Kidney (tissue), 14 donors: ENCODE measurements around the gene THOC3. TPM values are rescaled to one million over a fixed set of nuclear protein-coding genes. Genes with fewer than 3 reads are reported as not detected.
"Not testable (repeated sequence)": the region's sequence is repeated elsewhere in the genome, so short reads cannot be mapped to it uniquely, and the experiment has no call there.

Source experiments
- DNase-seq, 5 donors: peaks; one replicate each; pipeline ENCODE4 v3.0.0-alpha.2; 2013 to 2020
- FAIRE-seq: peaks from 2 replicates; lab custom pipeline; 2012; peaks lifted over from hg19 to GRCh38; lab: Jason Lieb, UNC
- H3K27ac ChIP-seq, 2 donors: one replicate each; pipeline ENCODE4 v1.7.0; 2013; ENCODE audit warnings: low read depth in 2 of 2, low read length in 2 of 2, inconsistent platforms in 1 of 2
- H3K27me3 ChIP-seq: one replicate; pipeline ENCODE4 v1.7.1; 2013; ENCODE audit warnings: low read length, inconsistent platforms; ENCODE audit not compliant: control insufficient read depth, insufficient read depth
- H3K36me3 ChIP-seq, 3 donors: one replicate each; pipeline versions ENCODE4 v1.7.0 to v1.7.1; 2013; ENCODE audit warnings: low read length in 3 of 3, control low read depth in 1 of 3, inconsistent platforms in 1 of 3; ENCODE audit not compliant: insufficient read depth in 3 of 3, control insufficient read depth in 2 of 3
- H3K4me1 ChIP-seq, 3 donors: one replicate each; pipeline versions ENCODE4 v1.7.0 to v1.7.1; 2013; ENCODE audit warnings: low read length in 3 of 3, inconsistent platforms in 1 of 3, low read depth in 1 of 3; ENCODE audit not compliant: control insufficient read depth in 2 of 3, insufficient read depth in 2 of 3
- H3K4me3 ChIP-seq, 3 donors: one replicate each; pipeline versions ENCODE4 v1.7.0 to v1.8.1; 2013; ENCODE audit warnings: low read length in 3 of 3, control low read depth in 1 of 3, inconsistent platforms in 1 of 3
- H3K9ac ChIP-seq, 3 donors: one replicate each; pipeline versions ENCODE4 v1.7.0 to v1.7.1; 2013; ENCODE audit warnings: low read length in 3 of 3, control low read depth in 1 of 3, inconsistent platforms in 1 of 3
- H3K9me3 ChIP-seq, 3 donors: one replicate each; pipeline versions ENCODE4 v1.7.0 to v1.7.1; 2013; ENCODE audit warnings: low read length in 3 of 3, control low read depth in 1 of 3, inconsistent platforms in 1 of 3; ENCODE audit not compliant: control insufficient read depth in 2 of 3, insufficient read depth in 1 of 3
- CTCF ChIP-seq: IDR thresholded peaks from 3 replicates; pipeline ENCODE4 v1.5.1; 2012; ENCODE audit warnings: mild to moderate bottlenecking, moderate library complexity, borderline replicate concordance; ENCODE audit not compliant: insufficient read depth; ENCODE audit errors: extremely low read depth
- intact Hi-C: fragments of 100-400 bp; cut with DNase I; formaldehyde crosslinking; loops from one replicate; pipeline ENCODE4 v1.11.1; 2022
- polyA plus RNA-seq: library from polyadenylated mRNA; stranded (reverse); fragments of 350-450 nt; fragmentation: Illumina TruSeq; extraction: RNeasy Lipid Tissue Mini Kit (QIAGEN cat#74804); gene quantifications from one replicate; pipeline ENCODE4 v1.2.3, GENCODE V29; 2014; ENCODE audit warnings: low read depth, low replicate concordance; ENCODE audit not compliant: insufficient read depth
- total RNA-seq: library from RNA; stranded (reverse); fragmentation: NEBNext Ultra II Directional; extraction: Animal tissue kit (Norgen Biotek cat#: 25700); gene quantifications from one replicate; pipeline ENCODE4 v1.2.1, GENCODE V29; 2021
- donor health status: control.
- donor health status: control.
- donor health status: control.
- donor health status: control.
- donor health status: control.
- donor health status: DM: yes; HTN: yes; CAD: no.
- donor health status: Normal renal cell carcinoma (clear cell type).

Gene THOC3
- total and polyA plus RNA-seq, 2 donors from 2014 or later: 21.3 to 25.2 TPM

GRCh38 chr5:175920231-175920811 lies 47.8 kb downstream of the THOC3 start:
- intact Hi-C loops: no loop called here

GRCh38 chr5:175915066-175916037 lies 52.8 kb downstream of the THOC3 start:
- FAIRE-seq: not testable (repeated sequence)

More at GRCh38 chr5:175920231-175920811, 47.8 kb downstream of the THOC3 start:
- no peak overlapping the region for H3K9ac ChIP-seq
- DNase-seq (peak in 1 of 5 donors; percentile 33), FAIRE-seq (no peak)
- no peaks in the 10 kb centered on the region for H3K27me3 ChIP-seq
- H3K27ac ChIP-seq: no peak overlapping the region
- no peaks in the 10 kb centered on the region for H3K4me1 ChIP-seq
- no peak for TF ChIP-seq CTCF
- no peaks in the 10 kb centered on the region for H3K9me3 ChIP-seq
- H3K36me3 ChIP-seq: no peaks in the 10 kb centered on the region
- H3K4me3 ChIP-seq: no peak overlapping the region

GRCh38 chr5:175913835-175914672 lies 54.1 kb downstream of the THOC3 start:
- H3K27me3 ChIP-seq, H3K9me3 ChIP-seq, H3K9ac ChIP-seq, H3K4me1 ChIP-seq, DNase-seq, H3K27ac ChIP-seq, FAIRE-seq, intact Hi-C loops, H3K4me3 ChIP-seq, H3K36me3 ChIP-seq: not testable (repeated sequence)

More at GRCh38 chr5:175915066-175916037, 52.8 kb downstream of the THOC3 start:
- DNase-seq, intact Hi-C loops, H3K9me3 ChIP-seq, H3K27ac ChIP-seq, H3K27me3 ChIP-seq, H3K4me3 ChIP-seq, H3K9ac ChIP-seq, H3K36me3 ChIP-seq, H3K4me1 ChIP-seq: not testable (repeated sequence)

DNA sequence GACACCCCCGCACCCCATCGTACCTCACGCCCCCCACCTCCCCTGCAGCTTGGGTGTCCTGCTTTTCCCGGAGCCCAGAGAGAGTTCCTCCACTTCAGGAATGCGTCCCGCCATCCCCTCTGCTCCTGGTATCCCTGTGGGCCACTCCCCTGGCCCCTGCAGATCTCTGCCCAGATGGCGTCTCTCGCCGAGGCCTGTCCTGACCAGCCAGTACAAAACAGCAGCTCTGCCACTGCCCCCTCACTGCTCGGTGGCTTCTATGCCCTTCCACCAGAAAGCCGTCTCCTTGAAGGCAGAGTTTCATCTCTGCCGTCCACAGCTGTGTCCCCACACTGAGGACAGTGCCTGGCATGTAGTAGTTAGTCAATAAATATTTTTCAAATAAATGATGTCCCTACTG lies 58.0 kb downstream of the THOC3 start:
- FAIRE-seq, H3K9me3 ChIP-seq, H3K4me3 ChIP-seq, H3K9ac ChIP-seq, H3K36me3 ChIP-seq, intact Hi-C loops, H3K27me3 ChIP-seq, H3K27ac ChIP-seq, H3K4me1 ChIP-seq: not testable (repeated sequence)
- DNase-seq: peak in 4 of 5 donors; percentile 24 to 66 (median 43)

Other genes starting within 250 kb of the THOC3 start
- not detected for gene CPLX2, start 96.7 kb downstream of the THOC3 start, total RNA-seq
- gene CPLX2, start 96.7 kb downstream of the THOC3 start, polyA plus RNA-seq: not detected